HepG2 (cell line): ENCODE data around the gene PRR29. TPM values are rescaled to one million over a fixed set of nuclear protein-coding genes. Genes with fewer than 3 reads are reported as not detected.
A peak's percentile ranks its signal among the peaks of the same experiment; 100 is the strongest.

Experiments used
- ZFX ChIP-seq: sonication (generic); formaldehyde crosslinking; IDR thresholded peaks from 2 replicates; pipeline ENCODE4 v1.4.0; 2020; ENCODE audit warnings: mild to moderate bottlenecking, low read depth, missing genetic modification reagents, moderate library complexity
- ZNF460 ChIP-seq: sonication (generic); formaldehyde crosslinking; IDR thresholded peaks from 2 replicates; pipeline ENCODE4 v1.5.1; 2020; ENCODE audit warnings: missing genetic modification reagents, mild to moderate bottlenecking, borderline replicate concordance
- ZNF562 ChIP-seq: sonication (generic); formaldehyde crosslinking; IDR thresholded peaks from 2 replicates; pipeline ENCODE4 v1.8.0; 2022; ENCODE audit warnings: missing genetic modification reagents, borderline replicate concordance
- ZNF563 ChIP-seq: sonication (generic); formaldehyde crosslinking; IDR thresholded peaks from 2 replicates; pipeline ENCODE4 v1.8.0; 2022; ENCODE audit warnings: mild to moderate bottlenecking, moderate library complexity, missing genetic modification reagents
- polyA plus RNA-seq, 8 experiments: library from polyadenylated mRNA; depleted of rRNA in 3 of 8; stranded (reverse) in 7 of 8; unstranded in 1 of 8; fragments of >200 nt; fragmentation: Illumina TruSeq in 4 of 8; extraction: Trizol in 4 of 8; gene quantifications; 2 replicates each; pipeline versions ENCODE4 v1.2.1 to v1.2.3, GENCODE V29; 2011 to 2016; ENCODE audit warnings: low read depth in 4 of 8, missing spikeins in 1 of 8, mixed read lengths in 1 of 8; ENCODE audit not compliant: insufficient read depth in 1 of 8
- total RNA-seq, 5 experiments: library from RNA; depleted of rRNA; stranded (reverse); fragments of >200 nt; fragmentation: Illumina TruSeq; extraction: Trizol; gene quantifications; 2 replicates each; pipeline ENCODE4 v1.2.3, GENCODE V29; 2016; ENCODE audit warnings: low read depth in 1 of 5
- TF ChIP-seq, protein P1 (sequence below), 2 experiments: sonication (generic) in 1 of 2; formaldehyde crosslinking in 1 of 2; IDR thresholded peaks; 2 replicates each; pipeline versions ENCODE4 v1.6.1 to v1.9.0; 2014 to 2022; ENCODE audit warnings: antibody characterized with exemption in 1 of 2, borderline replicate concordance in 1 of 2, inconsistent platforms in 1 of 2, low read depth in 1 of 2, missing genetic modification reagents in 1 of 2
- TF ChIP-seq, protein P2 (sequence below): sonication (generic); formaldehyde crosslinking; IDR thresholded peaks from 2 replicates; pipeline ENCODE4 v1.5.1; 2020; ENCODE audit warnings: mild to moderate bottlenecking, missing genetic modification reagents, moderate library complexity
- TF ChIP-seq, protein P3 (sequence below): sonication (generic); formaldehyde crosslinking; IDR thresholded peaks from 2 replicates; pipeline ENCODE4 v1.4.0; 2020; ENCODE audit warnings: missing genetic modification reagents
- TF ChIP-seq, protein P4 (sequence below): sonication (generic); formaldehyde crosslinking; IDR thresholded peaks from 2 replicates; pipeline ENCODE4 v1.5.0; 2020; ENCODE audit warnings: missing genetic modification reagents
- TF ChIP-seq, protein P5 (sequence below), 2 experiments: sonication (generic) in 1 of 2; formaldehyde crosslinking in 1 of 2; IDR thresholded peaks; 2 replicates each; pipeline versions ENCODE4 v1.4.0 to v1.6.1; 2016 to 2020; ENCODE audit warnings: borderline replicate concordance in 1 of 2, low read depth in 1 of 2, mild to moderate bottlenecking in 1 of 2, missing genetic modification reagents in 1 of 2

PRR29 gene
- total and polyA plus RNA-seq, 2 of the 13 experiments (the other 11 are each of a cell fraction or from before 2014, with no cell fraction given) = 0.07 to 0.20 TPM

DNA sequence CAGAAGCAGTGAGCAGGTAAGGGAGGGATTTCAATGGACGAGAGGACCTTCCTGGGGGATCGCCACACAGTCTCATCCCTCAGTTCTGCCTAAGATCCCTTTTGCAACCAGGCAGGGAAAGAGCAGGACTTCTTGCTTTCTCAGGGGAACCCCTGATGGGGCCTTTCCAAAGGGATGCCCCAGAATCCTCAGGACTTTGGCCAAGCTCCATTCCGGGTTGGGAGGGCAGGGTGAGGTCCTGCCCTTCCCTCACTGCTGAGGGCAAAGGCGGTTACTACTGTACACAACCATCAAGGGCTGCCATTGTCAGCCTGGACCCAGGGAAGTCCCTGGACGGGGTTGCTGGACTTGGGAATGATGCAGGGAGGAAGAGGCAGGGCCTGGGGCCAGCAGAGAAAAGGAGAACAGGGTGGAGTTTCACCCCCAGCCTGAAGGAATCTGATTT lies 9.7 kb downstream of the PRR29 start (continued):
- TF ChIP-seq, protein P1, sequence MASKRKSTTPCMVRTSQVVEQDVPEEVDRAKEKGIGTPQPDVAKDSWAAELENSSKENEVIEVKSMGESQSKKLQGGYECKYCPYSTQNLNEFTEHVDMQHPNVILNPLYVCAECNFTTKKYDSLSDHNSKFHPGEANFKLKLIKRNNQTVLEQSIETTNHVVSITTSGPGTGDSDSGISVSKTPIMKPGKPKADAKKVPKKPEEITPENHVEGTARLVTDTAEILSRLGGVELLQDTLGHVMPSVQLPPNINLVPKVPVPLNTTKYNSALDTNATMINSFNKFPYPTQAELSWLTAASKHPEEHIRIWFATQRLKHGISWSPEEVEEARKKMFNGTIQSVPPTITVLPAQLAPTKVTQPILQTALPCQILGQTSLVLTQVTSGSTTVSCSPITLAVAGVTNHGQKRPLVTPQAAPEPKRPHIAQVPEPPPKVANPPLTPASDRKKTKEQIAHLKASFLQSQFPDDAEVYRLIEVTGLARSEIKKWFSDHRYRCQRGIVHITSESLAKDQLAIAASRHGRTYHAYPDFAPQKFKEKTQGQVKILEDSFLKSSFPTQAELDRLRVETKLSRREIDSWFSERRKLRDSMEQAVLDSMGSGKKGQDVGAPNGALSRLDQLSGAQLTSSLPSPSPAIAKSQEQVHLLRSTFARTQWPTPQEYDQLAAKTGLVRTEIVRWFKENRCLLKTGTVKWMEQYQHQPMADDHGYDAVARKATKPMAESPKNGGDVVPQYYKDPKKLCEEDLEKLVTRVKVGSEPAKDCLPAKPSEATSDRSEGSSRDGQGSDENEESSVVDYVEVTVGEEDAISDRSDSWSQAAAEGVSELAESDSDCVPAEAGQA (IDR thresholded peaks at IDR 0.05; ENCODE audit: low read depth) = 0 out of 2 replicates have a peak, but pooled peaks have one; percentile 16
- TF ChIP-seq, protein P1 (CRISPR knock-in tag; IDR thresholded peaks at IDR 0.05; ENCODE audit: borderline replicate concordance) = no peak
- TF ChIP-seq, protein P2, sequence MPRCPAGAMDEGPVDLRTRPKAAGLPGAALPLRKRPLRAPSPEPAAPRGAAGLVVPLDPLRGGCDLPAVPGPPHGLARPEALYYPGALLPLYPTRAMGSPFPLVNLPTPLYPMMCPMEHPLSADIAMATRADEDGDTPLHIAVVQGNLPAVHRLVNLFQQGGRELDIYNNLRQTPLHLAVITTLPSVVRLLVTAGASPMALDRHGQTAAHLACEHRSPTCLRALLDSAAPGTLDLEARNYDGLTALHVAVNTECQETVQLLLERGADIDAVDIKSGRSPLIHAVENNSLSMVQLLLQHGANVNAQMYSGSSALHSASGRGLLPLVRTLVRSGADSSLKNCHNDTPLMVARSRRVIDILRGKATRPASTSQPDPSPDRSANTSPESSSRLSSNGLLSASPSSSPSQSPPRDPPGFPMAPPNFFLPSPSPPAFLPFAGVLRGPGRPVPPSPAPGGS (CRISPR knock-in tag) = no peak
- TF ChIP-seq ZNF562 (no peak), ZFX (CRISPR knock-in tag) (peak; percentile 36), ZNF563 (CRISPR knock-in tag) (no peak), ZNF460 (CRISPR knock-in tag) (no peak)
- TF ChIP-seq, protein P3, sequence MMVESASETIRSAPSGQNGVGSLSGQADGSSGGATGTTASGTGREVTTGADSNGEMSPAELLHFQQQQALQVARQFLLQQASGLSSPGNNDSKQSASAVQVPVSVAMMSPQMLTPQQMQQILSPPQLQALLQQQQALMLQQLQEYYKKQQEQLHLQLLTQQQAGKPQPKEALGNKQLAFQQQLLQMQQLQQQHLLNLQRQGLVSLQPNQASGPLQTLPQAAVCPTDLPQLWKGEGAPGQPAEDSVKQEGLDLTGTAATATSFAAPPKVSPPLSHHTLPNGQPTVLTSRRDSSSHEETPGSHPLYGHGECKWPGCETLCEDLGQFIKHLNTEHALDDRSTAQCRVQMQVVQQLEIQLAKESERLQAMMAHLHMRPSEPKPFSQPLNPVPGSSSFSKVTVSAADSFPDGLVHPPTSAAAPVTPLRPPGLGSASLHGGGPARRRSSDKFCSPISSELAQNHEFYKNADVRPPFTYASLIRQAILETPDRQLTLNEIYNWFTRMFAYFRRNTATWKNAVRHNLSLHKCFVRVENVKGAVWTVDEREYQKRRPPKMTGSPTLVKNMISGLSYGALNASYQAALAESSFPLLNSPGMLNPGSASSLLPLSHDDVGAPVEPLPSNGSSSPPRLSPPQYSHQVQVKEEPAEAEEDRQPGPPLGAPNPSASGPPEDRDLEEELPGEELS (CRISPR knock-in tag) = peak; percentile 64; the same call in 1 of the 2 replicates
- TF ChIP-seq, protein P4, sequence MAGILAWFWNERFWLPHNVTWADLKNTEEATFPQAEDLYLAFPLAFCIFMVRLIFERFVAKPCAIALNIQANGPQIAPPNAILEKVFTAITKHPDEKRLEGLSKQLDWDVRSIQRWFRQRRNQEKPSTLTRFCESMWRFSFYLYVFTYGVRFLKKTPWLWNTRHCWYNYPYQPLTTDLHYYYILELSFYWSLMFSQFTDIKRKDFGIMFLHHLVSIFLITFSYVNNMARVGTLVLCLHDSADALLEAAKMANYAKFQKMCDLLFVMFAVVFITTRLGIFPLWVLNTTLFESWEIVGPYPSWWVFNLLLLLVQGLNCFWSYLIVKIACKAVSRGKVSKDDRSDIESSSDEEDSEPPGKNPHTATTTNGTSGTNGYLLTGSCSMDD (CRISPR knock-in tag) = no peak
- TF ChIP-seq, protein P5, sequence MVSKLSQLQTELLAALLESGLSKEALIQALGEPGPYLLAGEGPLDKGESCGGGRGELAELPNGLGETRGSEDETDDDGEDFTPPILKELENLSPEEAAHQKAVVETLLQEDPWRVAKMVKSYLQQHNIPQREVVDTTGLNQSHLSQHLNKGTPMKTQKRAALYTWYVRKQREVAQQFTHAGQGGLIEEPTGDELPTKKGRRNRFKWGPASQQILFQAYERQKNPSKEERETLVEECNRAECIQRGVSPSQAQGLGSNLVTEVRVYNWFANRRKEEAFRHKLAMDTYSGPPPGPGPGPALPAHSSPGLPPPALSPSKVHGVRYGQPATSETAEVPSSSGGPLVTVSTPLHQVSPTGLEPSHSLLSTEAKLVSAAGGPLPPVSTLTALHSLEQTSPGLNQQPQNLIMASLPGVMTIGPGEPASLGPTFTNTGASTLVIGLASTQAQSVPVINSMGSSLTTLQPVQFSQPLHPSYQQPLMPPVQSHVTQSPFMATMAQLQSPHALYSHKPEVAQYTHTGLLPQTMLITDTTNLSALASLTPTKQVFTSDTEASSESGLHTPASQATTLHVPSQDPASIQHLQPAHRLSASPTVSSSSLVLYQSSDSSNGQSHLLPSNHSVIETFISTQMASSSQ (IDR thresholded peaks at IDR 0.05; ENCODE audit: low read depth) = no peak
- TF ChIP-seq, protein P5 (CRISPR knock-in tag; IDR thresholded peaks at IDR 0.05; ENCODE audit: borderline replicate concordance) = no peak
